ENCODE data around the gene CDC42SE1. TPM values are rescaled to one million over a fixed set of nuclear protein-coding genes. Genes with fewer than 3 reads are reported as not detected.

CDC42SE1 gene
- total and polyA plus RNA-seq, 9 of the 15 experiments (the other 6 are each of a cell fraction or from before 2014, with no cell fraction given): 78.1 to 189 (median 114) TPM

- TF ChIP-seq ZFP91 (CRISPR knock-in tag; IDR thresholded peaks at IDR 0.05) (no peak), KLF10 (CRISPR knock-in tag; IDR thresholded peaks at IDR 0.05) (no peak), CSDE1 (IDR thresholded peaks at IDR 0.05) (no peak), BACH1 (tag; IDR thresholded peaks at IDR 0.05) (no peak), ETV1 (tag; conservative IDR thresholded peaks at IDR 0.05; ENCODE audit: low read depth) (no peak), L3MBTL2 (IDR thresholded peaks at IDR 0.05) (peak; percentile 67), KLF13 (tag; IDR thresholded peaks at IDR 0.05; ENCODE audit: borderline replicate concordance, low read depth) (peak; percentile 81), ZKSCAN8 (CRISPR knock-in tag; IDR thresholded peaks at IDR 0.05) (no peak), ZSCAN32 (CRISPR knock-in tag; IDR thresholded peaks at IDR 0.05) (no peak), NCOA6 (IDR thresholded peaks at IDR 0.05) (peak; percentile 68; the same call in 1 of the 2 replicates), ZNF589 (CRISPR knock-in tag; IDR thresholded peaks at IDR 0.05; ENCODE audit: low read depth) (peak; percentile 36; the same call in 1 of the 2 replicates), GABPA (tag; conservative IDR thresholded peaks at IDR 0.05; ENCODE audit: low read depth) (peak; percentile 91), NUFIP1 (IDR thresholded peaks at IDR 0.05; ENCODE audit: partially characterized antibody) (no peak), MTF1 (CRISPR knock-in tag; IDR thresholded peaks at IDR 0.05; ENCODE audit: borderline replicate concordance) (no peak), ZNF609 (CRISPR knock-in tag; IDR thresholded peaks at IDR 0.05; ENCODE audit: borderline replicate concordance) (peak; percentile 37; the same call in 1 of the 2 replicates), MCM2 (IDR thresholded peaks at IDR 0.05; ENCODE audit: low read depth) (no peak), LEF1 (IDR thresholded peaks at IDR 0.05) (no peak), KAT7 (CRISPR knock-in tag; IDR thresholded peaks at IDR 0.05; ENCODE audit: borderline replicate concordance) (peak; percentile 33; the same call in 1 of the 2 replicates), NFIX (CRISPR knock-in tag; IDR thresholded peaks at IDR 0.05; ENCODE audit: low read depth) (no peak), STAT5A (IDR thresholded peaks at IDR 0.05; ENCODE audit: borderline replicate concordance, low read length) (no peak), FOSL1 (tag; conservative IDR thresholded peaks at IDR 0.05) (peak; percentile 40; the same call in 1 of the 2 replicates)
Observed at GRCh38 chr1:151008244-151009205, 50.9 kb downstream of the CDC42SE1 start, which contains the start of gene PRUNE1 (continued).

All from K562 (cell line).